ENCODE results near the gene MUL1.

MUL1 gene

DNA sequence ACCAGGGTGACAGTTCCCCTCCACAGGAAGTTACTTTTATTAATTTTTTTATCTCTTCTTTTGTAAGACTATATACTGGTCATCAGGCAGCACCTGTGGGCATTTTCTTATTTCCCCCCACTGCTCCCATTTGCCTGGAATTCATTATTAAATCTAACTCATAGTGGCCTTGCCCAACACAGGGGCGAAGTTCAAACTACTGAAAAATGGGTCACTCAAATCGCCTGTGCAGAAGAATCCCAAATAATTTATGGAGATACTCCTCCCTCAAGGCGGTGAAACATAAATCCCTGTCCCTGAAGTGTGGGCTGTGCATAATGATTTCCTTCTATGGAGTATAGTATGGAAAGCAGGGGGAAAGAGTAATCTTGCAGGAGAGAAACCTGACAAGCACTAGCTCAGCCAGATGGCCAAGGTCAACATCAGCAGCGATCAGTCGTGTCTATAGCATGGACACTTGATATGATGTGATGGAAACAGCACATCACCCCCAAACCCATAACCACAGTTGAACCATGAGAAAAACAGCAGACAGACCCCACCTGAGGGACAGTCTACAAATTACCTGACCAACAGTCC lies 29.8 kb downstream of the MUL1 start:
- no peaks in the 10 kb centered on the region; the same call in 1 of the 2 replicates for H3K4me1 ChIP-seq (ENCODE audit: control insufficient read depth, insufficient read depth, low read length)

DNA sequence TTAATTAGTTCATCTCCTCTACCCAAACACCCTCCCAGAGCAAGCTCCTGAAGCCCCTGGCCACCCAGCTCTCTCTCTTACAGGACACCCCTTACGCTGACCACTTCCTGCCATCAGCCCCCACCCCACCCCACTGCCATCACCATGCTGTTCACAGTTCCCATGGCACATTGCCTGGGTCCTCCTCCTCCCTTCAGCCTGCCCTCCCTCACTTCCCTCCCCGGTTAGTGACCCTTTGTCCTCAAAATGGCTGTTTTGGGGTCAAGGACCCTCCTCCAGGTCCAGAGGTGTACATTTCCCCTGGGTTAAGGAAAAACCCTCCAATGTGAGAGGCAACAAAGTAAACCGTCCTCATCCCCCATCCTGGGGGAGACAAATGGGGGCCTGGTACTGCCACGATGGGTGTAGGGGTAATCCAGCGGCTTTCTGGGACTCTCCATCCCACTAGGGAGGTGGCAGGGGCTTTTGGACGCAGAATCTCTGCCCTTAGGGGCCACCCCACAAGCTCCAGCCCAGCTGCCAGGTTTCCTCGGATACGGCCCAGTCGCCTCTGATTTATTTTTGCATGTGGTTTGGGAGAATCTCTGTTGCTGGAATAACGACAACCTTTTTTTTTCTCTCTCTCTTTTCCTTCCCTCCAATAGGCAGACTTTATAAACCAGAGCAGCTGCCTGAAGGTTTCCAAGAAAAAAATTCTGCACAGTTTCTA lies 30.4 kb downstream of the MUL1 start:
- Histone ChIP-seq H3K9me3 (ENCODE audit: control insufficient read depth, insufficient read depth, low read length) (no peaks in the 10 kb centered on the region), H3K4me3 (ENCODE audit: low read length) (no peak overlapping the region), H3K27ac (ENCODE audit: low read length) (no peak overlapping the region), H3K4me1 (ENCODE audit: control insufficient read depth, insufficient read depth, low read length) (no peaks in the 10 kb centered on the region; the same call in 1 of the 2 replicates), H3K27me3 (ENCODE audit: control insufficient read depth, insufficient read depth, low read length) (0 out of 2 replicates have a peak, but pooled peaks cover 2% of the 10 kb centered on the region), H3K36me3 (ENCODE audit: control insufficient read depth, insufficient read depth, low read length) (no peaks in the 10 kb centered on the region)
- no peak for DNase-seq (ENCODE audit: low read depth, low spot score)
- no CpG with 5 or more reads among the region's 10 CpGs for WGBS (ENCODE audit: insufficient coverage, insufficient read length)

More for the DNA sequence above, 29.8 kb downstream of the MUL1 start:
- Histone ChIP-seq H3K9me3 (ENCODE audit: control insufficient read depth, insufficient read depth, low read length) (no peaks in the 10 kb centered on the region), H3K27ac (ENCODE audit: low read length) (no peak overlapping the region), H3K27me3 (ENCODE audit: control insufficient read depth, insufficient read depth, low read length) (0 out of 2 replicates have a peak, but pooled peaks cover 2% of the 10 kb centered on the region), H3K36me3 (ENCODE audit: control insufficient read depth, insufficient read depth, low read length) (no peaks in the 10 kb centered on the region), H3K4me3 (ENCODE audit: low read length) (no peak overlapping the region)
- DNase-seq (ENCODE audit: low read depth, low spot score) = no peak
- WGBS (ENCODE audit: insufficient coverage, insufficient read length) = no CpG with 5 or more reads among the region's 5 CpGs

DNA sequence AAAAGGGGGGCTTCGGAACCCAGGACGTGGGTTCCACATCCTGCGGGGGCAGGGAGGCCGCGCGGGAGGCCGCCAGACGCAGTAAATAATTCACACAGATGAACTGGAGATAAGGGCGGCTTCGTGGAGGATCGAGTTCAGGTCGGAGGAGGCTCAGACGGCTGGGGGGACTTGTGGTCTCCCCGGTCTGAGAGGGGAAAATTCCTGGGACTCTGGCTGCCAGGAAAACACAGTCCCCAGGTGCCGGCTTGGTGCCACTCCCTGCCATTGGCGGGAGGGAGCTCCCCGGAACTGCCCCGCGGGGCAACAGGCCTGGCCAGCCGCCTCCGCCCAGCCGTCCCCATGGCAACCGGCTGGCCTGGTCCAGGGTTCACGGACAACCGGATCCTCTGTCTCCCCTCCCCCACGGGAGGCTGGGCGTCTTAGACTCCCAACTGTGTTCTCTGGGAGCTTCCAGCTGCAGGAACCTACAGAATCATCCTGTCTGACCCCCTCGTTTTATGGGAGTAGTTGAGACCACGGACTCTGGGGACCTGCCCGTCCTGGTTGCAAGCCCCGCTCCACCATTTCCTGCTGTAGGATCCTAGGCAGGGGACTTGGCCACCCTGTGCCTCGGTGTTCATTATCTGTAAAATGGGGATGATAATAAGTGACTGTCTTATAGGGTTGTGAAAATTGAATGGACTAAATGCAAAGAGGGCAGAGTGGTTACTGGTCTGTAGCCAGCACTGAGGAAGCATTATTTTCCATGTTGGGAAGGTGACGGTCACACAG lies 31.5 kb downstream of the MUL1 start:
- 0 out of 2 replicates have a peak, but pooled peaks cover 2% of the 10 kb centered on the region for H3K27me3 ChIP-seq (ENCODE audit: control insufficient read depth, insufficient read depth, low read length)
- no CpG with 5 or more reads among the region's 33 CpGs for WGBS (ENCODE audit: insufficient coverage, insufficient read length)
- H3K4me1 ChIP-seq (ENCODE audit: control insufficient read depth, insufficient read depth, low read length) = no peaks in the 10 kb centered on the region
- H3K9me3 ChIP-seq (ENCODE audit: control insufficient read depth, insufficient read depth, low read length) = no peaks in the 10 kb centered on the region
- peak overlapping the region; percentile 6; the same call in 1 of the 2 replicates for H3K4me3 ChIP-seq (ENCODE audit: low read length)
- H3K27ac ChIP-seq (ENCODE audit: low read length) = no peak overlapping the region
- DNase-seq (ENCODE audit: low read depth, low spot score) = no peak
- H3K36me3 ChIP-seq (ENCODE audit: control insufficient read depth, insufficient read depth, low read length) = no peaks in the 10 kb centered on the region

DNA sequence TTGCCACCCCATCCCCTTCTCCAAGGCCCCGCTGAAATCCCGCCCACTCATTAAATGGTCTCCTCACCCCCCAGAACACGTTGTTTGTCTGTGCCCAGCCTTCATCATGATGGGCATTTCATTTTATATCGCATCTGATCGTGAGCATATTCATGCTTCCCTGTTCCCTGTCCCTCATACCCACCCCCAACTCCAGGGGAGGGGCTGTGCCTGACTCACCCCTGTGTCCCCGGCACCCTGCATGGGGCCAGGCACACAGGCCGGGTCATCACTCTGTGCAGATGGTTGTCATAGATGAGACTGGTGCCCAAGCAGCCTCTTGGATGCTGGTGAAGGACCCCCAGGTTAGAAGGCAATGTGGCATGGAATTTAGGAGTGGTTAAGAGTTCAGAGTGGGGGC lies 33.0 kb downstream of the MUL1 start:
- no peaks in the 10 kb centered on the region for H3K4me1 ChIP-seq (ENCODE audit: control insufficient read depth, insufficient read depth, low read length)
- 0 out of 2 replicates have a peak, but pooled peaks cover 2% of the 10 kb centered on the region for H3K27me3 ChIP-seq (ENCODE audit: control insufficient read depth, insufficient read depth, low read length)
- no peak for DNase-seq (ENCODE audit: low read depth, low spot score)
- no peak overlapping the region for H3K27ac ChIP-seq (ENCODE audit: low read length)
- H3K4me3 ChIP-seq (ENCODE audit: low read length) = no peak overlapping the region
- no peaks in the 10 kb centered on the region for H3K36me3 ChIP-seq (ENCODE audit: control insufficient read depth, insufficient read depth, low read length)
- WGBS (ENCODE audit: insufficient coverage, insufficient read length) = no CpG with 5 or more reads among the region's 7 CpGs
- H3K9me3 ChIP-seq (ENCODE audit: control insufficient read depth, insufficient read depth, low read length) = no peaks in the 10 kb centered on the region

DNA sequence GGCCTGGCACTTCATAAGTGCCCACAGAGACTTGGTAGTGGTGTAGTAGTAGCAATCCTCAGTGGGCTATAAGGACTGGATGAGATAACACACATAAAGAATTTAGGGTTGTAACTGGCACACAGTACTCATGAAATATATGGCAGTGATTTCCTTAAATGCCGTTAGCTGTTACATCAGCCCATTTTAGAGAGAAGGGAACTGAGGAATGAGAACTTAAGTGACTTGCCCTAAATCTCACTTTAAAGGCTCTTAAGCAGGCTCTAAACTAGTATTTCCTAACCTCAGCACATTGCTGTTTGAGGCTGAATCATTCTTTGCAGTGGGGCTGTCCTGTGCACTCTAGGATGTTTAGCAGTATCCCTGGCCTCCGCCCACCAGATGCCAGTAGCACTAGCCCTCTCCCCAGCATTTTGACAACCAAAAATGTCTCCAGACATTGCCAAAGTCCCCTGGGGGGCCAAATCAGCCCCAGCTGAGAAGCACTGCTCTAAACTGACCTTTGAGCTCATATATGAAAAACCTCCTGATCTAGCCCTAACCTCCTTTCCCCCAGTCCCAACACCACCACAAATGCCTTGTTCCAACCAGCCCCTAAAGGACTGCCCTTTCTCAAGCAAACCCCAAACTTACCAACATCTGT lies 33.5 kb downstream of the MUL1 start:
- Histone ChIP-seq H3K27me3 (ENCODE audit: control insufficient read depth, insufficient read depth, low read length) (0 out of 2 replicates have a peak, but pooled peaks cover 2% of the 10 kb centered on the region), H3K27ac (ENCODE audit: low read length) (no peak overlapping the region), H3K36me3 (ENCODE audit: control insufficient read depth, insufficient read depth, low read length) (no peaks in the 10 kb centered on the region), H3K4me1 (ENCODE audit: control insufficient read depth, insufficient read depth, low read length) (no peaks in the 10 kb centered on the region), H3K4me3 (ENCODE audit: low read length) (no peak overlapping the region), H3K9me3 (ENCODE audit: control insufficient read depth, insufficient read depth, low read length) (no peaks in the 10 kb centered on the region)
- WGBS (ENCODE audit: insufficient coverage, insufficient read length) = no CpG with 5 or more reads among the region's 2 CpGs
- DNase-seq (ENCODE audit: low read depth, low spot score) = no peak

DNA sequence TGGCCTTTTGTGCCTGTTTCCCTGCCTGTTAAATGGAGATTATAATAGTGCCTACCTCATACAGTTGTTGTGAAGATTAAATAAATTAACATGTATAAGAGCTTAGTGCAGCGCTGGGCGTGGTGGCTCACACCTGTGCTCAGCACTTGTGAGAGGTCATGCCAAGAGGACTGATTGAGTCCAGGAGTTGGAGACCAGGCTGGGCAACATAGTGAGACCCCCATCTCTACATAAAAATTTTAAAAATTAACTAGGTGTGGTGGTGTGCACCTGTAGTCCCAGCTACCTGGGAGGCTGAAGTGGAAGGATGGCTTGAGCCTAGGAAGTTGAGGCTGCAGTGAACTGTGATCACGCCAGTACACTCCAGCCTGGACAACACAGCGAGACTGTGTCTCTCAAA lies 34.1 kb downstream of the MUL1 start:
- Histone ChIP-seq H3K36me3 (ENCODE audit: control insufficient read depth, insufficient read depth, low read length) (no peaks in the 10 kb centered on the region), H3K27ac (ENCODE audit: low read length) (no peak overlapping the region), H3K4me1 (ENCODE audit: control insufficient read depth, insufficient read depth, low read length) (no peaks in the 10 kb centered on the region), H3K27me3 (ENCODE audit: control insufficient read depth, insufficient read depth, low read length) (0 out of 2 replicates have a peak, but pooled peaks cover 2% of the 10 kb centered on the region), H3K4me3 (ENCODE audit: low read length) (no peak overlapping the region), H3K9me3 (ENCODE audit: control insufficient read depth, insufficient read depth, low read length) (no peaks in the 10 kb centered on the region)
- DNase-seq (ENCODE audit: low read depth, low spot score) = no peak
- no CpG with 5 or more reads among the region's 4 CpGs for WGBS (ENCODE audit: insufficient coverage, insufficient read length)

DNA sequence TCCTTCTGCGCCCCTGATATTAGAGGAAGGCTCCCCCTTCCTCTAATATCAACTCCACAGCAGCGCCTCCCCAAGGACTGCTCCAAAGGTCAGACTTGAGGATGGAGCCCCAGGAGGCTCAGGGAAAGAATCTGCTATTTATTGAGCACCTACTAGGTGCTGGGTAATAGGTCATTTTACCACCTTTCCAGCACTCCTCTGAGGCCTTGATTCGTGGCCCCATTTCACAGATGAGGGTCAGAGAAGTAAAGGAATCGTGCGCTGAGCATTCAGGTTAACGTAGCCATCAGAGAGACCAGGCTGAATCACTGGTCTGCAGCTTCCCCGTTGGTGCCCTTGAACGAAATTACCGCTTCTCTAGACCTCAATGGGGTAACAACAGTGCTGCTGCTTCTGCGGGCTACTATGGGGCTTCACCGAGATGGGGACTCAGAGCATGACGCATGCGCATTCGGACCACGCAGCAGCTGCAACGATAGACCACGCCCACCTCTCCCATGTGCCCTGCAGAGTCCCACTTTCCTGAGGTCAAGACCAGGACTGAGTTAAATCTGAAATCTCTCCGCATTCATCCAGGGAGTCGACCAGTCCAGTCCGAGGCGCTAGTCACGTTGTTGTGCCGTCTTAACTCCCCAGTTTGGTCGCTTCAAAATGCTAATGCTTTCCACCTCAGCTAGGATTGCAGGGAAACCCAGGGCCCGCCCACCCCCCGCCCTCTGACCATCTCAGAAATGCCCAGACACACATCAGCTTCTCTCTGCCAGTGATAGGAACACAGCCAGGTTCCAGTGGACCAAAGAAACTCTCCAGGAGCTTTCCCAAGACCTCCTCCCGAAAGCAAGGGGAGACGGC lies 34.9 kb downstream of the MUL1 start:
- Histone ChIP-seq H3K9me3 (ENCODE audit: control insufficient read depth, insufficient read depth, low read length) (no peaks in the 10 kb centered on the region), H3K4me1 (ENCODE audit: control insufficient read depth, insufficient read depth, low read length) (no peaks in the 10 kb centered on the region), H3K27me3 (ENCODE audit: control insufficient read depth, insufficient read depth, low read length) (no peaks in the 10 kb centered on the region), H3K27ac (ENCODE audit: low read length) (no peak overlapping the region), H3K36me3 (ENCODE audit: control insufficient read depth, insufficient read depth, low read length) (no peaks in the 10 kb centered on the region), H3K4me3 (ENCODE audit: low read length) (peak overlapping the region; percentile 22; the same call in 1 of the 2 replicates)
- no peak for DNase-seq (ENCODE audit: low read depth, low spot score)
- WGBS (ENCODE audit: insufficient coverage, insufficient read length) = no CpG with 5 or more reads among the region's 28 CpGs

DNA sequence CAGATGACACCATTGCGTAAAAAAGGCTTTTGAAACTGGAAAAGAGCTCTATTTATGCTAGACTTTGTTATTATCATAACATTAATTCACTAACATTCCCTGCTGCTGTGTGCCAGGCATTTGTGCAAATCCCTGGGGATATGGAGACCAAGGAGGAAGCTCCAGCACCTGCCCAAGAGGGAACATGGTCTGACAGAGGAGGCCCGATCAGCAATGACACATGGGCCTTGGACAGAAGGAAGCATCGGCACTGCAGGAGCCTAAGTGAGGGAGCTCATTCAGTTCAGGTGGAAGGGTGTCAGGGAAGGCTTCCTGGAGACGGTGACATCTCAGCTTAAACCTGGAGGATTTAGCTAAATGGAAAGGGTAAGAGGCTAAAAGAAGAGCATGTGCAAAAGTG lies 35.8 kb downstream of the MUL1 start:
- Histone ChIP-seq H3K4me3 (ENCODE audit: low read length) (no peak overlapping the region), H3K4me1 (ENCODE audit: control insufficient read depth, insufficient read depth, low read length) (no peaks in the 10 kb centered on the region), H3K27ac (ENCODE audit: low read length) (no peak overlapping the region), H3K9me3 (ENCODE audit: control insufficient read depth, insufficient read depth, low read length) (no peaks in the 10 kb centered on the region), H3K27me3 (ENCODE audit: control insufficient read depth, insufficient read depth, low read length) (no peaks in the 10 kb centered on the region), H3K36me3 (ENCODE audit: control insufficient read depth, insufficient read depth, low read length) (no peaks in the 10 kb centered on the region)
- no CpG with 5 or more reads among the region's 4 CpGs for WGBS (ENCODE audit: insufficient coverage, insufficient read length)
- no peak for DNase-seq (ENCODE audit: low read depth, low spot score)

DNA sequence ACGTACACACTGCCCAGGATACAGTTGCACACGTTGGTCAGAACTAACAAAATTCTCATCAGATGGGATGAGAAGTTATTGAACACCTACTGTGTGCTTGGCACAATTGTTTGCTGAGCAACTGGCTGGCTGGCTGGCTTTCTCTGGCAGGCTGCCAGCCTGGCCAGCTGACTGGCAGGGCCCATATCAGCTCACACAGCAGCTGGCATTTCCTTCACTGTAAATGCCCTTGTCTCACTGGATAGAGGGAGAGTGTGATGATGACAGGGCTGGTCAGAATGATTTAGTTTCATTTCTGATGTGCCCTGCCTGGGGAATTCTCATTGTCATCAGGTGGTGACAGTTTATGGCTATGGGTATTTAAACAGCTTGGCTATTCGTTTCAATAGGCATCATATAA lies 37.8 kb downstream of the MUL1 start:
- Histone ChIP-seq H3K4me3 (ENCODE audit: low read length) (no peak overlapping the region), H3K27ac (ENCODE audit: low read length) (no peak overlapping the region), H3K9me3 (ENCODE audit: control insufficient read depth, insufficient read depth, low read length) (no peaks in the 10 kb centered on the region), H3K36me3 (ENCODE audit: control insufficient read depth, insufficient read depth, low read length) (no peaks in the 10 kb centered on the region), H3K27me3 (ENCODE audit: control insufficient read depth, insufficient read depth, low read length) (no peaks in the 10 kb centered on the region; the same call in 1 of the 2 replicates), H3K4me1 (ENCODE audit: control insufficient read depth, insufficient read depth, low read length) (no peaks in the 10 kb centered on the region; the same call in 1 of the 2 replicates)
- WGBS (ENCODE audit: insufficient coverage, insufficient read length) = no CpG with 5 or more reads among the region's 3 CpGs
- DNase-seq (ENCODE audit: low read depth, low spot score) = no peak
